HCT116 (cell line): ENCODE data around the gene VIT. TPM values are rescaled to one million over a fixed set of nuclear protein-coding genes. Genes with fewer than 3 reads are reported as not detected.

Source experiments
- ATAC-seq: fragments of 200-7000 bp; cut with Tn5 transposase; 2 replicates; pipeline ENCODE4 v1.9.1; 2020; ENCODE audit warnings: mild to moderate bottlenecking, moderate library complexity
- BruUV-seq: library from RNA; stranded (reverse); fragments of 400-500 nt; replicated peaks from 2 replicates; lab custom pipeline; 2021; lab: Mats Ljungman, UMichigan
- CTCF ChIA-PET: fragments of 300-600 bp; sonication (Branson Sonifier 250); formaldehyde crosslinking; loops from one replicate; lab custom pipeline; 2021; ENCODE audit warnings: antibody characterized with exemption; lab: Charles Lee
- POLR2A ChIA-PET: fragments of 300-600, 350-600 bp; sonication (Branson Sonifier 250); formaldehyde crosslinking; loops from one replicate; lab custom pipeline; 2021; ENCODE audit warnings: antibody characterized with exemption; lab: Charles Lee
- RAD21 ChIA-PET, 2 experiments: fragments of 300-600 bp; sonication (Branson Sonifier 250); formaldehyde crosslinking; loops; one replicate each; lab custom pipeline; 2023; ENCODE audit warnings: low total read pairs in 2 of 2; ENCODE audit not compliant: uncharacterized antibody in 2 of 2, unreplicated experiment in 2 of 2, low non-redundant PET in 1 of 2; lab: Charles Lee
- DNase-seq: peaks from one replicate; pipeline ENCODE4 v3.0.0-alpha.2; 2010; ENCODE audit warnings: low read depth, low spot score
- H2AFZ ChIP-seq: fragments of 200-600 bp; shearing (Covaris generic), sonication (generic); 2 replicates; pipeline ENCODE4 v1.6.1; 2017; ENCODE audit warnings: low read depth, mixed run types, mixed read lengths, antibody characterized with exemption, low read length; ENCODE audit not compliant: poor library complexity, severe bottlenecking
- H3K27ac ChIP-seq: 2 replicates; pipeline ENCODE4 v1.5.1; 2012; ENCODE audit warnings: low read depth, low read length
- H3K27me3 ChIP-seq: fragments of 200-600 bp; sonication (generic); 2 replicates; pipeline ENCODE4 v1.6.1; 2016; ENCODE audit warnings: mixed run types, low read length, mixed read lengths; ENCODE audit not compliant: insufficient read depth
- H3K36me3 ChIP-seq, 2 experiments: fragments of 200-500 bp in 1 of 2; fragments of 200-600 bp in 1 of 2; sonication (Bioruptor generic) in 1 of 2; sonication (generic) in 1 of 2; 2 replicates each; pipeline versions ENCODE4 v1.5.1 to v1.6.1; 2014 to 2016; ENCODE audit warnings: low read length in 2 of 2, inconsistent platforms in 1 of 2, mixed read lengths in 1 of 2, mixed run types in 1 of 2; ENCODE audit not compliant: insufficient read depth in 2 of 2, control insufficient read depth in 1 of 2
- H3K4me1 ChIP-seq, 2 experiments: fragments of 200-600 bp in 1 of 2; sonication (generic) in 1 of 2; 2 replicates each; pipeline versions ENCODE4 v1.5.1 to v1.6.1; 2012 to 2017; ENCODE audit warnings: low read length in 2 of 2, inconsistent platforms in 1 of 2, mild to moderate bottlenecking in 1 of 2, mixed read lengths in 1 of 2, mixed run types in 1 of 2, moderate library complexity in 1 of 2; ENCODE audit not compliant: insufficient read depth in 2 of 2, control insufficient read depth in 1 of 2
- H3K4me2 ChIP-seq: fragments of 200-600 bp; sonication (generic); 2 replicates; pipeline ENCODE4 v1.6.1; 2017; ENCODE audit warnings: mixed run types, low read length, mixed read lengths
- H3K4me3 ChIP-seq, 2 experiments: fragments of 200-600 bp in 1 of 2; sonication (generic) in 1 of 2; replicated peaks in 1 of 2; 2 replicates each; pipeline ENCODE4 v1.5.1; 2011 to 2016; ENCODE audit warnings: low read length in 2 of 2, control low read depth in 1 of 2, low read depth in 1 of 2, mild to moderate bottlenecking in 1 of 2, mixed read lengths in 1 of 2, mixed run types in 1 of 2
- H3K79me2 ChIP-seq: fragments of 200-600 bp; sonication (generic); 2 replicates; pipeline ENCODE4 v1.6.1; 2017; ENCODE audit warnings: mild to moderate bottlenecking, mixed run types, low read length, moderate library complexity, mixed read lengths; ENCODE audit not compliant: insufficient read depth
- H3K9ac ChIP-seq: fragments of 200-600 bp; sonication (generic); 2 replicates; pipeline ENCODE4 v1.6.1; 2016; ENCODE audit warnings: low read length, mixed read lengths
- H3K9me2 ChIP-seq: fragments of 200-600 bp; sonication (generic), shearing (Covaris generic); 2 replicates; pipeline ENCODE4 v1.6.1; 2017; ENCODE audit warnings: mixed run types, mild to moderate bottlenecking, moderate library complexity; ENCODE audit not compliant: insufficient read depth
- H3K9me3 ChIP-seq, 2 experiments: fragments of 200-500 bp in 1 of 2; fragments of 200-600 bp in 1 of 2; sonication (Bioruptor generic) in 1 of 2; sonication (generic) in 1 of 2; 2 replicates each; pipeline ENCODE4 v1.6.1; 2014 to 2017; ENCODE audit warnings: low read length in 2 of 2, mixed read lengths in 2 of 2, inconsistent platforms in 1 of 2, low read depth in 1 of 2, mild to moderate bottlenecking in 1 of 2, mixed run types in 1 of 2, moderate library complexity in 1 of 2; ENCODE audit not compliant: control insufficient read depth in 1 of 2, insufficient read depth in 1 of 2
- H4K20me1 ChIP-seq: fragments of 200-600 bp; sonication (generic), shearing (Covaris generic); 2 replicates; pipeline ENCODE4 v1.6.1; 2017; ENCODE audit warnings: mixed run types, mild to moderate bottlenecking, moderate library complexity; ENCODE audit not compliant: insufficient read depth
- ATF3 ChIP-seq: IDR thresholded peaks from 2 replicates; pipeline ENCODE4 v1.6.1; 2012
- CBX3 ChIP-seq: IDR thresholded peaks from 2 replicates; pipeline ENCODE4 v1.6.1; 2012; ENCODE audit warnings: low read depth
- EGR1 ChIP-seq: IDR thresholded peaks from 2 replicates; pipeline ENCODE4 v1.6.1; 2012; ENCODE audit warnings: low read depth
- ELF1 ChIP-seq: IDR thresholded peaks from 2 replicates; pipeline ENCODE4 v1.6.1; 2012; ENCODE audit warnings: low read depth, borderline replicate concordance
- EZH2 ChIP-seq: fragments of 200-600 bp; sonication (generic); IDR thresholded peaks from 2 replicates; pipeline ENCODE4 v1.6.1; 2017; ENCODE audit warnings: antibody characterized with exemption, mixed run types
- FOSL1 ChIP-seq: IDR thresholded peaks from 2 replicates; pipeline ENCODE4 v1.6.1; 2012; ENCODE audit warnings: low read depth
- JUND ChIP-seq: IDR thresholded peaks from 2 replicates; pipeline ENCODE4 v1.6.1; 2012
- MAX ChIP-seq: IDR thresholded peaks from 2 replicates; pipeline ENCODE4 v1.6.1; 2012
- RAD21 ChIP-seq: IDR thresholded peaks from 2 replicates; pipeline ENCODE4 v1.6.1; 2012; ENCODE audit warnings: low read depth, mild to moderate bottlenecking
- REST ChIP-seq: IDR thresholded peaks from 2 replicates; pipeline ENCODE4 v1.6.1; 2012; ENCODE audit warnings: low read depth
- SIN3A ChIP-seq: IDR thresholded peaks from 2 replicates; pipeline ENCODE4 v1.6.1; 2012; ENCODE audit warnings: low read depth
- SP1 ChIP-seq: IDR thresholded peaks from 2 replicates; pipeline ENCODE4 v1.6.1; 2012; ENCODE audit warnings: low read depth
- SRF ChIP-seq: IDR thresholded peaks from 2 replicates; pipeline ENCODE4 v1.6.1; 2012; ENCODE audit warnings: low read depth
- YY1 ChIP-seq: IDR thresholded peaks from 2 replicates; pipeline ENCODE4 v1.6.1; 2011; ENCODE audit warnings: low read length, low read depth, moderate library complexity, mild to moderate bottlenecking; ENCODE audit not compliant: insufficient replicate concordance; ENCODE audit errors: extremely low read depth
- ZBTB33 ChIP-seq: IDR thresholded peaks from 2 replicates; pipeline ENCODE4 v1.6.1; 2011; ENCODE audit warnings: mild to moderate bottlenecking, low read length, moderate library complexity; ENCODE audit not compliant: insufficient replicate concordance; ENCODE audit errors: extremely low read depth
- ZFX ChIP-seq: fragments of 450-650 bp; IDR thresholded peaks from 2 replicates; pipeline ENCODE4 v1.6.1; 2017
- ZNF274 ChIP-seq: fragments of 200-500 bp; sonication (Bioruptor generic); IDR thresholded peaks from 2 replicates; pipeline ENCODE4 v1.6.1; 2014; ENCODE audit warnings: mild to moderate bottlenecking, low read depth, low read length, inconsistent platforms
- intact Hi-C: fragments of 100-400 bp; cut with micrococcal nuclease; formaldehyde crosslinking; loops from 2 replicates; pipeline ENCODE4 v1.10.0; 2022
- total RNA-seq: library from RNA; stranded (reverse); gene quantifications from one replicate; pipeline ENCODE4 v1.2.1, GENCODE V29; 2021; ENCODE audit not compliant: unreplicated experiment

The VIT gene
- total RNA-seq, 1 experiment from 2014 or later: not detected

GRCh38 chr2:36748166-36748565, 51.7 kb downstream of the VIT start:
- Histone ChIP-seq H3K4me3 (no peak overlapping the region), H4K20me1 (no peaks in the 10 kb centered on the region), H2AFZ (no peak overlapping the region), H3K9me2 (no peaks in the 10 kb centered on the region), H3K36me3 (no peaks in the 10 kb centered on the region), H3K4me2 (no peak overlapping the region), H3K9ac (no peak overlapping the region), H3K27me3 (peaks cover 28% of the 10 kb centered on the region), H3K79me2 (no peaks in the 10 kb centered on the region), H3K27ac (no peak overlapping the region), H3K4me1 (no peaks in the 10 kb centered on the region)
- CTCF ChIA-PET: no interaction called here
- RAD21 ChIA-PET: no interaction called here
- no peak for DNase-seq
- BruUV-seq: no TSS peak
- intact Hi-C loops: no loop called here
- no peak for TF ChIP-seq SP1
- no peak for TF ChIP-seq SIN3A
- no peak for TF ChIP-seq CBX3
- TF ChIP-seq, all 23 proteins: peak for 0
- H3K9me3 ChIP-seq: no peaks in the 10 kb centered on the region
- POLR2A ChIA-PET: no interaction called here
- no peak for ATAC-seq

GRCh38 chr2:36750101-36750500, 53.6 kb downstream of the VIT start:
- DNase-seq: no peak
- RAD21 ChIA-PET: no interaction called here
- no peak overlapping the region for H3K9ac ChIP-seq
- H3K4me3 ChIP-seq: no peak overlapping the region
- peaks cover 0 to 6% of the 10 kb centered on the region in 2 experiments; a peak in 1 of 4 replicates for H3K4me1 ChIP-seq
- CTCF ChIA-PET: no interaction called here
- H3K27me3 ChIP-seq: peaks cover 19% of the 10 kb centered on the region
- intact Hi-C loops: loop anchor here (10.0 kb wide), 1 partner anchor 245 kb away; no protein-coding TSS in a partner anchor
- no peak overlapping the region for H3K4me2 ChIP-seq
- ATAC-seq: no peak
- POLR2A ChIA-PET: no interaction called here
- no peaks in the 10 kb centered on the region for H3K9me2 ChIP-seq
- H3K27ac ChIP-seq: no peak overlapping the region
- H3K9me3 ChIP-seq: no peaks in the 10 kb centered on the region
- no peaks in the 10 kb centered on the region for H4K20me1 ChIP-seq
- BruUV-seq: no TSS peak
- no peaks in the 10 kb centered on the region for H3K79me2 ChIP-seq
- H2AFZ ChIP-seq: no peak overlapping the region
- no peaks in the 10 kb centered on the region for H3K36me3 ChIP-seq
- no peak for TF ChIP-seq ZFX
- TF ChIP-seq MAX: no peak
- TF ChIP-seq ATF3: no peak
- TF ChIP-seq ELF1: no peak
- no peak for TF ChIP-seq EGR1
- no peak for TF ChIP-seq ZNF274
- TF ChIP-seq EZH2: no peak
- TF ChIP-seq JUND: no peak
- TF ChIP-seq RAD21: no peak
- TF ChIP-seq FOSL1: no peak
- TF ChIP-seq ZBTB33: no peak
- no peak for TF ChIP-seq CBX3
- no peak for TF ChIP-seq YY1
- TF ChIP-seq SRF: no peak
- no peak for TF ChIP-seq SP1
- TF ChIP-seq REST: no peak
